ENCODE measurements around the gene SCT.

GRCh38 chr11:636511-637332, 9.7 kb upstream of the SCT start, which contains the start of gene DRD4:
- TF ChIP-seq, protein P1, sequence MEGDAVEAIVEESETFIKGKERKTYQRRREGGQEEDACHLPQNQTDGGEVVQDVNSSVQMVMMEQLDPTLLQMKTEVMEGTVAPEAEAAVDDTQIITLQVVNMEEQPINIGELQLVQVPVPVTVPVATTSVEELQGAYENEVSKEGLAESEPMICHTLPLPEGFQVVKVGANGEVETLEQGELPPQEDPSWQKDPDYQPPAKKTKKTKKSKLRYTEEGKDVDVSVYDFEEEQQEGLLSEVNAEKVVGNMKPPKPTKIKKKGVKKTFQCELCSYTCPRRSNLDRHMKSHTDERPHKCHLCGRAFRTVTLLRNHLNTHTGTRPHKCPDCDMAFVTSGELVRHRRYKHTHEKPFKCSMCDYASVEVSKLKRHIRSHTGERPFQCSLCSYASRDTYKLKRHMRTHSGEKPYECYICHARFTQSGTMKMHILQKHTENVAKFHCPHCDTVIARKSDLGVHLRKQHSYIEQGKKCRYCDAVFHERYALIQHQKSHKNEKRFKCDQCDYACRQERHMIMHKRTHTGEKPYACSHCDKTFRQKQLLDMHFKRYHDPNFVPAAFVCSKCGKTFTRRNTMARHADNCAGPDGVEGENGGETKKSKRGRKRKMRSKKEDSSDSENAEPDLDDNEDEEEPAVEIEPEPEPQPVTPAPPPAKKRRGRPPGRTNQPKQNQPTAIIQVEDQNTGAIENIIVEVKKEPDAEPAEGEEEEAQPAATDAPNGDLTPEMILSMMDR (conservative IDR thresholded peaks at IDR 0.05; ENCODE audit: low read depth in 2 of 2), result no peak
- TF ChIP-seq NANOG (IDR thresholded peaks at IDR 0.05; ENCODE audit: borderline replicate concordance) (no peak), EZH2 (IDR thresholded peaks at IDR 0.05; ENCODE audit: low read depth, unreplicated experiment) (peak; percentile 56), POLR2AphosphoS5 (IDR thresholded peaks at IDR 0.05; ENCODE audit: low read depth) (no peak; the same call in 1 of the 2 replicates), JUNB (IDR thresholded peaks at IDR 0.05; ENCODE audit: unreplicated experiment) (no peak), EZH2phosphoT487 (IDR thresholded peaks at IDR 0.05; ENCODE audit: unreplicated experiment) (peak; percentile 51), CREB1 (CRISPR knock-in tag; IDR thresholded peaks at IDR 0.05; ENCODE audit: low read depth) (no peak), ZNF114 (CRISPR knock-in tag; IDR thresholded peaks at IDR 0.05) (no peak), STAT1 (IDR thresholded peaks at IDR 0.05; ENCODE audit: unreplicated experiment) (no peak), ZNF331 (CRISPR knock-in tag; IDR thresholded peaks at IDR 0.05; ENCODE audit: low read depth) (no peak), ZNF462 (CRISPR knock-in tag; IDR thresholded peaks at IDR 0.05) (no peak)
- TF ChIP-seq, protein P2, sequence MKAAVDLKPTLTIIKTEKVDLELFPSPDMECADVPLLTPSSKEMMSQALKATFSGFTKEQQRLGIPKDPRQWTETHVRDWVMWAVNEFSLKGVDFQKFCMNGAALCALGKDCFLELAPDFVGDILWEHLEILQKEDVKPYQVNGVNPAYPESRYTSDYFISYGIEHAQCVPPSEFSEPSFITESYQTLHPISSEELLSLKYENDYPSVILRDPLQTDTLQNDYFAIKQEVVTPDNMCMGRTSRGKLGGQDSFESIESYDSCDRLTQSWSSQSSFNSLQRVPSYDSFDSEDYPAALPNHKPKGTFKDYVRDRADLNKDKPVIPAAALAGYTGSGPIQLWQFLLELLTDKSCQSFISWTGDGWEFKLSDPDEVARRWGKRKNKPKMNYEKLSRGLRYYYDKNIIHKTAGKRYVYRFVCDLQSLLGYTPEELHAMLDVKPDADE (IDR thresholded peaks at IDR 0.05), result no peak
- TF ChIP-seq, protein P3, sequence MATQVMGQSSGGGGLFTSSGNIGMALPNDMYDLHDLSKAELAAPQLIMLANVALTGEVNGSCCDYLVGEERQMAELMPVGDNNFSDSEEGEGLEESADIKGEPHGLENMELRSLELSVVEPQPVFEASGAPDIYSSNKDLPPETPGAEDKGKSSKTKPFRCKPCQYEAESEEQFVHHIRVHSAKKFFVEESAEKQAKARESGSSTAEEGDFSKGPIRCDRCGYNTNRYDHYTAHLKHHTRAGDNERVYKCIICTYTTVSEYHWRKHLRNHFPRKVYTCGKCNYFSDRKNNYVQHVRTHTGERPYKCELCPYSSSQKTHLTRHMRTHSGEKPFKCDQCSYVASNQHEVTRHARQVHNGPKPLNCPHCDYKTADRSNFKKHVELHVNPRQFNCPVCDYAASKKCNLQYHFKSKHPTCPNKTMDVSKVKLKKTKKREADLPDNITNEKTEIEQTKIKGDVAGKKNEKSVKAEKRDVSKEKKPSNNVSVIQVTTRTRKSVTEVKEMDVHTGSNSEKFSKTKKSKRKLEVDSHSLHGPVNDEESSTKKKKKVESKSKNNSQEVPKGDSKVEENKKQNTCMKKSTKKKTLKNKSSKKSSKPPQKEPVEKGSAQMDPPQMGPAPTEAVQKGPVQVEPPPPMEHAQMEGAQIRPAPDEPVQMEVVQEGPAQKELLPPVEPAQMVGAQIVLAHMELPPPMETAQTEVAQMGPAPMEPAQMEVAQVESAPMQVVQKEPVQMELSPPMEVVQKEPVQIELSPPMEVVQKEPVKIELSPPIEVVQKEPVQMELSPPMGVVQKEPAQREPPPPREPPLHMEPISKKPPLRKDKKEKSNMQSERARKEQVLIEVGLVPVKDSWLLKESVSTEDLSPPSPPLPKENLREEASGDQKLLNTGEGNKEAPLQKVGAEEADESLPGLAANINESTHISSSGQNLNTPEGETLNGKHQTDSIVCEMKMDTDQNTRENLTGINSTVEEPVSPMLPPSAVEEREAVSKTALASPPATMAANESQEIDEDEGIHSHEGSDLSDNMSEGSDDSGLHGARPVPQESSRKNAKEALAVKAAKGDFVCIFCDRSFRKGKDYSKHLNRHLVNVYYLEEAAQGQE (IDR thresholded peaks at IDR 0.05; ENCODE audit: unreplicated experiment), result no peak

Data from GM23338 (cell line).